HG03571 (cell line): ENCODE results near the gene USP2.

Source experiments
- ATAC-seq: cut with Tn5 transposase; IDR thresholded peaks from one replicate; pipeline ENCODE4 v1.9.1; 2021; ENCODE audit not compliant: unreplicated experiment

Gene USP2

GRCh38 chr11:119342362-119343130, 38.9 kb downstream of the USP2 start:
- no peak for ATAC-seq

DNA sequence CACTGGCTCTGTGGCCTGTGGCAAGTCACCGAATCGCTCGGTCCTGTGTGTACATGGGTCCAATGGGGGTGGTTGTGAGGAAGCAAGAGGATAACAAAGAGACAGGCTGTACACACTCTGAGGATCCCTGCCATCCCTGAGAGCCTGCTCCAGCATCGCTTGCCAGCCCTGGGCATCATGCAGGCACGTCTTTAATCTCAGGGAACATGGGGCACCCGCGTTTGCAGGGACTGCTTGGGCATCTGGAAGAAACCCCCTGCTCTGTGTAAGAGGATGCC, 39.5 kb downstream of the USP2 start:
- ATAC-seq: no peak

GRCh38 chr11:119341222-119342022, 40.1 kb downstream of the USP2 start:
- ATAC-seq: no peak

DNA sequence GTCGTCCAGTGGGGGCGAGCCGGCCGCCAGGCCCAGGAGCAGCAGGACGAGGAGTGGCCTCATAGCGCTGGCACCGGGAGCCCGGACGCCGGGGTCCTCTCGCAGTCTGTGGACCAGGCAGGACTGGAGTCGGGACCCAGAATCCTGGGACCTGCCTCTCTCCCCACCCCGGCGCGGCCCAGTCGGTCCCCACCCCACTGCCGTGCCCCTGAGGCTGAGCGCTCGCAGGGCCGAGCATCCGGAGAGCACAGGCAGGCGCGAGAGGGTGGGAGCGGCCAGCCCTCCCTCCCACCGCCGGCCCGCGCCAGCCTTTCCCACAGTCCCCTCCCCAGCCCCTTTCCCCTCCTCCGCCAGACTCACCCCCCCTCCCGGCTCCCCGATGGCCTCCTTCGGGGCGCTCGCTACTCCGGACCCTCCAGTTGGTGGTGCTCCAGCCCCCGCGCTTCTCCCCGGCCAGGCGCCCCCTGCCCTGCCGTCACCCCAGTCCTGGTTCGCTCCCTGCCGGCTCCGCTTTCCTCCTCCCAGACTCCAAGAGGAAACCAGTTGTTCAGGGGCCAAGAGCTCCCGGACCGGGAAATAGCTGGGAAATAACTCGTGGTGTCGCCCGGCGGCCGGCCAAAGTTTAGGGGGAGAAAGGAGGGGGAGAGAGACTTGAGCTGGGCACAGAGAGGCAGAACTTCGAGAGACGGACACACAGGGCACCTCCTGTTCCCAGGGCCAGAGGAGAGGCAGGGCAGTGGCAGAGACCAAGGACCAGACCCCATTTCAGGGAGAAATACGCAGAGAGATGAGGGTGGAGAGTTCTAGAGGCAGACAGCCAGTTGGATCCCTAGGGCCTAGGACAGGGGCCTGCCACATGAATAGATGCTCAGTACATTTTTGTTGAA, 40.9 kb downstream of the USP2 start, which contains the start of gene C1QTNF5:
TSS of gene C1QTNF5 (minus strand) at position 549 of the 887 bp plus-strand sequence. CDS start at position 63, 486 bp downstream.
- ATAC-seq: no peak

DNA sequence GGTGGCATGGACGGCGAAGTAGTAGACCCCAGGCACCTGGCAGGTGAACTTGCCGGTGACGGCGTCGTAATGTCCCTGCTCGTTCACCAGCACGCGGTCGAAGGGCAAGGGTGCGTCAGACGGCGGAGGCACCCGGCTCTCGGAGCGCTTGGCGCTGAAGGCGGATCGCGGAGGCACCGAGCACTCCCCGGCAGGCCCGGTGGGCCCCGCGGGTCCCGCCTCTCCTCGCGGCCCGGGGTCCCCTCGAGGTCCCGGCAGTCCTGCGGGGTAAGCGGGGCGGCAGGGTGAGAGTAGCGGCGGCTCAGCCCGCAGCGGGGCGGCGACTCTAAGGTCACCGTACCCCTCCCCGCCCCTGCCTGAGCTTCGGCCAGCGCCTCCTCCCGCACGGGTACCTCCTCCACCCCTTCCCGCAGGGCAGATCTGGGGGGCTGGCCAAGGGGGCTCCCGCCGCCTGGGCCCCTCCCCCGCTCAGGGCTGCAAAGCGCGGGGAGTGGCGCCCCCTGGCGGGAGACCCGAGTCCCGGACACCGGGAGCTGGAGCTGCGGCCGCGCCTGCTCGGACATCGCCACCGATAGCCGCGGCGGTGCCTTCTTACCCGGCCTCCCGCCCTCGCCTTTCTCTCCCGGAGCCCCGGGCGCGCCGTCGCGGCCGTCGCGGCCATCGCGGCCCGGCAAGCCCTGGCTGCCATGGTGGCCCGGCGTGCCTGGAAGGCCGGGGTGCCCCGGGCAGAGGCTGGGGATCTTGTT, 41.7 kb downstream of the USP2 start:
- no peak for ATAC-seq

- ATAC-seq: no peak
These were observed 42.4 kb downstream of the USP2 start for GRCh38 chr11:119338965-119339588.

DNA sequence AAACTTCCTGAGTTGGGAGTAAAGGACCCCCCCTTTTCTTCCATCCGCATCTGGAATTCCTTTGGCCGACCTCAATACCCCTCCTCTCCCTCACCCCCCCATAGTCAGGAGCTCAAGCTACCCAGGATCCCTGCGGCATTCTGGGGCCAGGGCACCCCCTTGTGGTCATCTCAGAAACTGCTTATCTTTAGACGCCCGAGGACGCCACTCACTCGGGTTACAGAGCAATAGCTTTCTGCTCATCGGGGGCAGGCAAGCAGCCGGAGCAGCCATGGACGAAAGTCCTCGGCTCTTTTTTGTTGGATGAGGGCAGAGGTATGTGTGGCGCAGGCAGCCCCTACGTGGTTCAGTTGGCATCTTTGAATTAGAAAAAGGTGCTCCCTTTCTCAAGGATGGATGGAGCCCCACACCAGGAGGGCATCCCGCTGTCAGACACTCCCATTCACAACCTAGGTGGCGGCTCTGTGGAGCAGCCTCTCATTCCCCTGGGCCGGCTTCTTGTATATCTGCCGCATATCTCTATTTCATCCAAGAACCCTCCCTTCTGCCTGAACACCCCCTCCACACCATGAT, 43.1 kb downstream of the USP2 start:
- ATAC-seq: no peak

DNA sequence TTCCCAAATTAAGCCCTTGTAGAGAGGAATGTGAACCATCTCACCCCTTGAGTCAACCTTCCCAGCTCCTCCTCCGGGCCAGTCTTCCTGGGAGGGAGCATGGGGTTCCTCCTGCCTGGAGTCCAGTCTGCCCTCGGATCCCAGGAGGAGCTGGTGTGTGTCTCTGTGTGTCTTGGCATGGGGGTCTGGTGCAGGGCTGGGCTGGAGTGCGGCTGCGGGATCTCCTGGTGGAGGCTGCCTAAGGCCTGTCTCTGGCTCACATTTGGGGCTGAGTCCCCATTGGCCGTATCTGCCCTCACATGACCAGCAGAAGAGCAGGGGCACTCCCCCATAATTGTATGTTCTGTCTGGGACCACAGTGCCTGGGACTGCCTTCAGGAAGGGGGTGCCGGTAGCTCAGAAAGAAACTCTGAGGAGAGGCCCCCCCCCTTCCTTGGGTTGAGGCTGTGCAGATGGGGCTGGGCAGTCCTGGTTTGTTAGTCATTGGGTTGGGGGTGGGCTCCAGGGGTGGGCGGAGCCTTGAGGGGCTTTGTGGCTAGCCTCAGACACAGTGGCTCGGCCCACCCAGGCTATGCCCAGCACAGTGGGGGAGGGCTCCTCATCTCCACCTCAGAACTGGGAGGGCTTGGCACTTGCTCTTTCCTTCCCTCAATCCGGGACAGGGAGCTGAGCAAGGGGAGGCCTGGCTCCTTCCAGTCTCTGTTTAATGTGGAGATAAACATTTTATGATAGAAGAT, 43.7 kb downstream of the USP2 start:
- no peak for ATAC-seq

GRCh38 chr11:119336744-119337469, 44.6 kb downstream of the USP2 start:
- ATAC-seq: no peak

DNA sequence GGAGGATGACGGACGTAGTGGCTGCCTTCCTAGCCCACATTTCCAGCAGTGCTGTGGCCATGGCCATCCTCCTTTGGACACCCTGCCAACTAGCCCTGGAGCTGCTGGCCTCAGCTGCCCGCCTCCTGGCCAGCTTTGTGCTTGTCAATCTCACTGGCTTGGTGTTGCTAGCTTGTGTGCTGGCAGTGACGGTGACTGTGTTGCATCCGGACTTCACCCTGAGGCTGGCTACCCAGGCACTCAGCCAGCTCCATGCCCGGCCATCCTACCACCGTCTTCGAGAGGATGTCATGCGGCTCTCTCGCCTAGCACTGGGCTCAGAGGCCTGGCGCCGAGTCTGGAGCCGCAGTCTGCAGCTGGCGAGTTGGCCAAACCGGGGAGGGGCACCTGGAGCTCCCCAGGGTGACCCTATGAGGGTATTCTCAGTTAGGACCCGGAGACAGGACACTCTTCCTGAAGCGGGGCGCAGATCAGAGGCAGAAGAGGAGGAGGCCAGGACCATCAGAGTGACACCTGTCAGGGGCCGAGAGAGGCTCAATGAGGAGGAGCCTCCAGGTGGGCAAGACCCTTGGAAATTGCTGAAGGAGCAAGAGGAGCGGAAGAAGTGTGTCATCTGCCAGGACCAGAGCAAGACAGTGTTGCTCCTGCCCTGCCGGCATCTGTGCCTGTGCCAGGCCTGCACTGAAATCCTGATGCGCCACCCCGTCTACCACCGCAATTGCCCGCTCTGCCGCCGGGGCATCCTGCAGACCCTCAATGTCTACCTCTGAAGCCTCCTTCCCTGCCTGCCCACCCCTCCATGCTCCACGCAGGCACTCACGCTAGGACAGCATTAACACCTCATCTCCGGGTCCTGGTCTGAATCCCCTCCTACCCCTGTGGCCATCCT, 45.6 kb downstream of the USP2 start:
- no peak for ATAC-seq

DNA sequence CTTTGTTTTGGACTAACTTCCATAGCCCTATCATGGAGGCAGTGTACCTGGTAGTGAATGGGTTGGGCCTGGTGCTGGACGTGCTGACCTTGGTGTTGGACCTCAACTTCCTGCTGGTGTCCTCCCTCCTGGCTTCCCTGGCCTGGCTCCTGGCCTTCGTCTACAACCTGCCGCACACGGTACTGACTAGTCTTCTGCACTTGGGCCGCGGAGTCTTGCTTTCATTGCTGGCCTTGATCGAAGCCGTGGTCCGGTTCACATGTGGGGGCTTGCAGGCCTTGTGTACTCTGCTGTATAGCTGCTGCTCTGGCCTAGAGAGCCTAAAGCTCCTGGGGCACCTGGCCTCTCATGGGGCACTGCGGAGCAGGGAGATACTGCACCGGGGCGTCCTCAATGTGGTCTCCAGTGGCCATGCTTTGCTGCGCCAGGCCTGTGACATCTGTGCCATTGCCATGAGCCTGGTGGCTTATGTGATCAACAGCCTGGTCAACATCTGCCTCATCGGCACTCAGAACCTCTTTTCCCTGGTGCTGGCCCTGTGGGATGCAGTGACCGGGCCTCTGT, 46.3 kb downstream of the USP2 start:
- ATAC-seq: no peak

GRCh38 chr11:119334174-119334930, 47.1 kb downstream of the USP2 start, which contains the start of gene RNF26:
TSS of gene RNF26 (plus strand) at chr11:119334527. CDS start at chr11:119335123, 596 bp downstream.
- ATAC-seq: peak; percentile 89

- no peak for ATAC-seq
These were observed 49.3 kb downstream of the USP2 start for GRCh38 chr11:119332111-119332765.

DNA sequence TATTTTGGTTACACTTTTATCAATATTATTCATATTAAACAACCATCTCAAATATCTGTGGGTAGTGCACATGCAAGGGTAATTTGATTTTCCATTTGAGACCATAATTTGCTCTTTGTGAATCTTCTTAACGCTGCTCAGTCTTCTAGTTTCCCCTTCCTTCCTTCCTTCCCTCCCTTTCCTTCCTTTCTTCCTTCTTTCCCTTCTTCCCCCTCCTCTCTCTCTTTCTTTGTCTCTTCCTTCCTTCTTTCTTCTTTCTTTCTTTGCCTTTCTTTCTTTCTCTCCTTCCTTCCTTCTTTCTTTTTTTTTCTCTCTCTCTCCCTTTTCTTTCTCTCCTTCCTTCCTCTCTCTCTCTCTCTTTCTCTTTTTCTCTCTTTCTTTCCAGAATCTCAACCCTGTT, 51.3 kb downstream of the USP2 start:
- no peak for ATAC-seq

DNA sequence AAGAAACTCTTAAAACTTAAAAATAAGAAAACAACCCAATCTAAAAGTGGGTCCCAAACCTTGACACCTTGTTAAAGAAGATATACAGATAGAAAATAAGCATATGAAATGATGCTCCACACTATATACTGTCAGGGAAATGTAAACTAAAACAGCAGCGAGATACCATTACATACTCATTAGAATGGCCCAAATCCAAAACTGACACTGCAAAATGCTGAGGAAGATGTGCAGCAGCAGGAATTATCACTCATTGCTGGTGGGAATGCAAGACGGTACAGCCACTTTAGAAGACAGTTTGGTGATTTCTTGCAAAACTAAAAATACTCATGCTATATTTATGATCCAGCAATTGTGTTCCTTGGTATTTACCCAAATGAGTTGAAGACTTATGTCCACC, 52.2 kb downstream of the USP2 start:
- no peak for ATAC-seq

GRCh38 chr11:119324189-119324588, 57.3 kb downstream of the USP2 start:
- ATAC-seq: no peak
